IMR-90 (cell line): ENCODE data around the gene PDE12.

Experiments
- BHLHE40 ChIP-seq: fragments of 150-350 bp; IDR thresholded peaks from 2 replicates; pipeline ENCODE4 v1.6.1; 2016; ENCODE audit warnings: mild to moderate bottlenecking, low read depth, low read length
- CEBPB ChIP-seq: IDR thresholded peaks from 2 replicates; pipeline ENCODE4 v1.6.1; 2012; ENCODE audit warnings: low read depth, low read length, improper control_type of control experiment
- CHD1 ChIP-seq: IDR thresholded peaks from 2 replicates; pipeline ENCODE4 v1.6.1; 2012; ENCODE audit warnings: low read depth, low read length, improper control_type of control experiment
- CTCF ChIP-seq: conservative IDR thresholded peaks from 2 replicates; pipeline ENCODE4 v1.5.1; 2012; ENCODE audit warnings: mild to moderate bottlenecking, low read depth, low read length, improper control_type of control experiment
- ELK1 ChIP-seq: fragments of 150-350 bp; IDR thresholded peaks from 2 replicates; pipeline ENCODE4 v1.6.1; 2016; ENCODE audit warnings: low read depth, mild to moderate bottlenecking, low read length, moderate library complexity, borderline replicate concordance
- MAZ ChIP-seq: IDR thresholded peaks from 2 replicates; pipeline ENCODE4 v1.6.1; 2012; ENCODE audit warnings: low read depth, mild to moderate bottlenecking, low read length, improper control_type of control experiment, moderate library complexity, borderline replicate concordance
- MXI1 ChIP-seq: IDR thresholded peaks from 2 replicates; pipeline ENCODE4 v1.6.1; 2012; ENCODE audit warnings: low read depth, mild to moderate bottlenecking, low read length, moderate library complexity, borderline replicate concordance
- NFE2L2 ChIP-seq: fragments of 150-350 bp; IDR thresholded peaks from 2 replicates; pipeline ENCODE4 v1.6.1; 2016; ENCODE audit warnings: low read depth, mild to moderate bottlenecking, low read length
- POLR2A ChIP-seq: IDR thresholded peaks from 2 replicates; pipeline ENCODE4 v1.6.1; 2012; ENCODE audit warnings: mild to moderate bottlenecking, low read depth, low read length
- RAD21 ChIP-seq: IDR thresholded peaks from 2 replicates; pipeline ENCODE4 v1.6.1; 2012; ENCODE audit warnings: low read length, improper control_type of control experiment
- RFX5 ChIP-seq: IDR thresholded peaks from 2 replicates; pipeline ENCODE4 v1.8.0; 2012; ENCODE audit warnings: low read depth, mild to moderate bottlenecking, low read length, moderate library complexity
- SMC3 ChIP-seq: fragments of 150-350 bp; IDR thresholded peaks from 2 replicates; pipeline ENCODE4 v1.6.1; 2016; ENCODE audit warnings: low read depth, mild to moderate bottlenecking, antibody characterized with exemption, low read length, moderate library complexity

- TF ChIP-seq CTCF (no peak), RFX5 (no peak), MAZ (no peak), POLR2A (no peak), ELK1 (no peak), SMC3 (no peak), CEBPB (no peak), MXI1 (no peak), RAD21 (no peak), BHLHE40 (no peak), NFE2L2 (no peak), CHD1 (no peak)
Measured at GRCh38 chr3:57555306-57555705, 768 bp upstream of the PDE12 start.
